HEK293 (cell line): ENCODE measurements around the gene CCDC51.

ENCODE experiments used
- KLF8 ChIP-seq: fragments of 450-650 bp; formaldehyde crosslinking; IDR thresholded peaks from 2 replicates; pipeline ENCODE4 v1.5.1; 2016; ENCODE audit warnings: missing biosample characterization, missing genetic modification characterization
- SP2 ChIP-seq: fragments of 450-650 bp; formaldehyde crosslinking; IDR thresholded peaks from 2 replicates; pipeline ENCODE4 v1.5.1; 2016; ENCODE audit warnings: missing biosample characterization, missing genetic modification characterization
- TF ChIP-seq, protein P1 (sequence below): fragments of 450-650 bp; formaldehyde crosslinking; IDR thresholded peaks from 2 replicates; pipeline ENCODE4 v1.5.1; 2016; ENCODE audit warnings: missing biosample characterization, missing genetic modification characterization
- TF ChIP-seq, protein P2 (sequence below): fragments of 450-650 bp; formaldehyde crosslinking; IDR thresholded peaks from 2 replicates; pipeline ENCODE4 v1.5.1; 2016; ENCODE audit warnings: missing biosample characterization, missing genetic modification characterization

DNA sequence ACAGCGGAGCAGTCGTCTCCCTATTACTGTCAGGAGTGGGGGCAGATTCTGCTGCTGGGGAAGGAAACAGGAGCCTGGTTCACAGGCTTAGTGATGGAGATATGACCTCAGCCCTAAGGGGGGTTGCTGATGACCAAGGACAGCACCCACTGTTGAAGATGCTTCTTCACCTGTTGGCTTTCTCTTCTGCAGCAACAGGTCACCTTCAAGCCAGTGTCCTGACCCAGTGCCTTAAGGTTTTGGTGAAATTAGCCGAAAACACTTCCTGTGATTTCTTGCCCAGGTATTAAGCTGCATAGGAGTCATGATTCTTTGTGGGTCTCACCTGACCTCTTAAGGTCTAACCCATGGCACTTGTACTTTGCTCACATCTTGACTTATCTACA is 20.6 kb upstream of the CCDC51 start:
- TF ChIP-seq, protein P1, sequence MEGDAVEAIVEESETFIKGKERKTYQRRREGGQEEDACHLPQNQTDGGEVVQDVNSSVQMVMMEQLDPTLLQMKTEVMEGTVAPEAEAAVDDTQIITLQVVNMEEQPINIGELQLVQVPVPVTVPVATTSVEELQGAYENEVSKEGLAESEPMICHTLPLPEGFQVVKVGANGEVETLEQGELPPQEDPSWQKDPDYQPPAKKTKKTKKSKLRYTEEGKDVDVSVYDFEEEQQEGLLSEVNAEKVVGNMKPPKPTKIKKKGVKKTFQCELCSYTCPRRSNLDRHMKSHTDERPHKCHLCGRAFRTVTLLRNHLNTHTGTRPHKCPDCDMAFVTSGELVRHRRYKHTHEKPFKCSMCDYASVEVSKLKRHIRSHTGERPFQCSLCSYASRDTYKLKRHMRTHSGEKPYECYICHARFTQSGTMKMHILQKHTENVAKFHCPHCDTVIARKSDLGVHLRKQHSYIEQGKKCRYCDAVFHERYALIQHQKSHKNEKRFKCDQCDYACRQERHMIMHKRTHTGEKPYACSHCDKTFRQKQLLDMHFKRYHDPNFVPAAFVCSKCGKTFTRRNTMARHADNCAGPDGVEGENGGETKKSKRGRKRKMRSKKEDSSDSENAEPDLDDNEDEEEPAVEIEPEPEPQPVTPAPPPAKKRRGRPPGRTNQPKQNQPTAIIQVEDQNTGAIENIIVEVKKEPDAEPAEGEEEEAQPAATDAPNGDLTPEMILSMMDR (tag by site-specific recombination), result no peak
- TF ChIP-seq, protein P2, sequence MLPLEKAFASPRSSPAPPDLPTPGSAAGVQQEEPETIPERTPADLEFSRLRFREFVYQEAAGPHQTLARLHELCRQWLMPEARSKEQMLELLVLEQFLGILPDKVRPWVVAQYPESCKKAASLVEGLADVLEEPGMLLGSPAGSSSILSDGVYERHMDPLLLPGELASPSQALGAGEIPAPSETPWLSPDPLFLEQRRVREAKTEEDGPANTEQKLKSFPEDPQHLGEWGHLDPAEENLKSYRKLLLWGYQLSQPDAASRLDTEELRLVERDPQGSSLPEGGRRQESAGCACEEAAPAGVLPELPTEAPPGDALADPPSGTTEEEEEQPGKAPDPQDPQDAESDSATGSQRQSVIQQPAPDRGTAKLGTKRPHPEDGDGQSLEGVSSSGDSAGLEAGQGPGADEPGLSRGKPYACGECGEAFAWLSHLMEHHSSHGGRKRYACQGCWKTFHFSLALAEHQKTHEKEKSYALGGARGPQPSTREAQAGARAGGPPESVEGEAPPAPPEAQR (tag by site-specific recombination), result no peak
- TF ChIP-seq SP2 (tag by site-specific recombination) (no peak), KLF8 (tag by site-specific recombination) (no peak)
